IPS-NIHi11 (cell line): Measurements from ENCODE around the gene RELA.

ENCODE experiments used
- DNase-seq: peaks from one replicate; pipeline ENCODE4 v3.0.0; 2012; ENCODE audit warnings: mixed read lengths, low spot score

The RELA gene

GRCh38 chr11:65633390-65634108 is 29.2 kb downstream of the RELA start:
- no peak for DNase-seq

GRCh38 chr11:65630215-65630614 is 32.5 kb downstream of the RELA start:
- DNase-seq = no peak

GRCh38 chr11:65629579-65629978 is 33.1 kb downstream of the RELA start:
- no peak for DNase-seq

GRCh38 chr11:65627202-65627601 is 35.5 kb downstream of the RELA start:
- no peak for DNase-seq

- peak; percentile 87 for DNase-seq
Observed at GRCh38 chr11:65625628-65626342, 36.9 kb downstream of the RELA start.

- no peak for DNase-seq
Observed at GRCh38 chr11:65624931-65625627, 37.6 kb downstream of the RELA start.

DNA sequence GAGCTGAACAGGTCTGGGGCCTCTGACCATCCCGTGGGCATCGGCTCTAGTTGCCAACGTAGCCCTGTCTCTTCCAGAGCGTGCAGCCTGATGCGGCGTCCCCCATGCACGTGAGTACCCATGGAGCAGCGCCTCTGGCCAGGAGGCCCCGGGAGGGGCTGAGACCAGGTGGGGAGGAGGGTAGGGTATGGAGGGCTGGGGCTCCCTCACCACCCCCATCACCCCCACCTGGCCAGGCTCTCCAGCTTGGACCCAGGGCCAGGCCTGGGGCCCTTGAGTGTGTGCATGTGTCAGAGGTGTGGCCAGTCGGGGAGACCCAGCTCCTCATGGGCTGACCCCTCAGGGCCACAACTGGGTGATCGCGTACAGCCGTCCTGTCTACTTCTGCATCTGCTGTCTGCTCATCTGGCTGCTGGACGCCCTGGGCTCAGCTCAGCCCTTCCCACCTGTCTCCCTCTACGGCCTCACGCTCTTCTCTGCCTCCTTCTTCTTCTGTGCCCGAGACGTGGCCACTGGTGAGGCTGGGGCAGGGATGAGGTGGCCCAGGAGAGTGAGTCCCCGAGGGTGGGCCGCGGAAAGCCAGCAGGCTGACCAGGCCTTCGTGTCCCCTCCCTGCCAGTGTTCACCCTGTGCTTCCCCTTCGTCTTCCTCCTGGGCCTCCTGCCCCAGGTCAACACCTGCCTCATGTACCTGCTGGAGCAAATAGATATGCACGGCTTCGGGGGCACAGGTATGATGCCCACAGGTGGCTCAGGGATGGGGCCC is 38.7 kb downstream of the RELA start:
- DNase-seq = no peak

DNA sequence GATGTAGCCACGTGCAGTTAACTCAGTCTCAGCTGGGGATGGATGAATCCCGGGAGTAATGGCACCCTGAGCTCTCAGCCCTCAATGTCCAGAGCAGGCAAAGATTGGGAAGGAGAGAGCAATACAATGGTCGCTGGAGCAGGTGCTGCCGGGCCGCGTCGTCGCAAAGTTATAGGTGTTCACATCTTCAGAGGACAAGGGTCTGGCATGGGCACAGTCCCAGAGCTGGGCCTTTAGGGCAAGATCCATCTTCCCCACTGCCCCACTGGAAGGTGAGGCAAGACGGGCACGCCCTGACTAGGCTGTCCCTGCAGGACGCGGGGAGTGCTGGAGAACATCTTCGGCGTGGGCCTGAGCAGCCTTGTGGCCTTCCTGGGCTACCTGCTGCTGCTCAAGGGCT is 39.5 kb downstream of the RELA start:
- no peak for DNase-seq

- no peak for DNase-seq
Observed at GRCh38 chr11:65622011-65622410, 40.7 kb downstream of the RELA start.

- DNase-seq = no peak
Observed at GRCh38 chr11:65621460-65621859, 41.3 kb downstream of the RELA start.

- no peak for DNase-seq
Observed at GRCh38 chr11:65620666-65621065, 42.0 kb downstream of the RELA start.

DNA sequence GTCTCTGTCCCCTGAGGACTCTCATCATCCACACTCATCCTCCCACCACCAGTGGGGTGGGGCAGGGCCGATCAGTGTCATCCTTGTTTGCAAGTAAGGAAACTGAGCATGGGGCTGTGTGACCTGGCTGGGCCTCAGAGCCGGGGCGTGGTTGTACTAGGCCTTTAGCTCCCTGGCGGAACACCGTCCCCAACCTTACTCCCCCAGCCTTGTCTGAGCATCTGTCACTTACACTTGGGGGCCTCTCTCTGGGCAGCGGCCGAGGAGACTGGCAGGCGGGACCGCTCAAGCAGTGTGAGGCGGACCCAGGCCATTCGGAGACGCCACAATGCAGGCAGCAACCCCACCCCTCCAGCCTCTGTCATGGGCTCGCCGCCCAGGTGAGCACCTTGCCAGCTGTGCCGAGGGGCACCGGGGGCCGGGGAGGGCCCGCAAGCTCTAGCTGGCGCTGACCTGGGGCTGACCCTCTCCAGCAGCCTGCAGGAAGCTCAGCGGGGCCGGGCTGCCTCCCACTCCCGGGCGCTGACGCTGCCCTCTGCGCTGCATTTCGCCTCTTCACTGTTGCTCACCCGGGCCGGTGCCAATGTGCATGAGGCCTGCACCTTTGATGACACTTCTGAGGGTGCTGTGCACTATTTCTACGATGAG is 43.3 kb downstream of the RELA start:
- no peak for DNase-seq

- no peak for DNase-seq
Observed at GRCh38 chr11:65618763-65619162, 44.0 kb downstream of the RELA start.

DNA sequence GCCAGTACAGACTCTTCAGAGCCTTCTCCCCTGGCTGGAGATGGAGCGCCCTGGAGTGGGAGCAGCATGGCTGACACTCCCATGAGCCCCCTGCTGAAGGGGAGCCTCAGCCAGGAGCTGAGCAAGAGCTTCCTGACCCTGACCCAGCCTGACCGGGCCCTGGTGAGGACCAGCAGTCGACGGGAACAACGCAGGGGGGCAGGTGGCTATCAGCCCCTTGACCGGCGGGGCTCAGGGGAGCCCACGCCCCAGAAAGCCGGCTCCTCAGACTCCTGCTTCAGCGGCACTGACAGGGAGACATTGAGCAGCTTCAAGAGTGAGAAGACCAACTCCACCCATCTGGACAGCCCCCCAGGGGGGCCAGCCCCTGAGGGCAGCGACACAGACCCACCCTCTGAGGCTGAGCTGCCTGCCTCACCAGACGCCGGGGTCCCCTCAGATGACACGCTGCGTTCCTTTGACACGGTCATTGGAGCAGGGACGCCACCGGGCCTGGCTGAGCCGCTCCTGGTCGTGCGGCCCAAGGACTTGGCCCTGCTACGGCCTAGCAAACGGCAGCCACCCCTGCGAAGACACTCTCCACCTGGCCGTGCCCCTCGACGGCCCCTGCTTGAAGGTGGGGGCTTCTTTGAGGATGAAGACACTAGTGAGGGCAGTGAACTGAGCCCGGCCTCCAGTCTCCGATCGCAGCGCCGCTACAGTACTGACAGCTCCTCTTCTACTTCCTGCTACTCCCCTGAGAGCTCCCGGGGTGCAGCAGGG is 44.5 kb downstream of the RELA start:
- no peak for DNase-seq

- no peak for DNase-seq
Observed at GRCh38 chr11:65617136-65617850, 45.4 kb downstream of the RELA start.

- no peak for DNase-seq
Observed at GRCh38 chr11:65616575-65617001, 46.1 kb downstream of the RELA start.

- DNase-seq = peak; percentile 89
Observed at GRCh38 chr11:65615950-65616574, 46.7 kb downstream of the RELA start.

DNA sequence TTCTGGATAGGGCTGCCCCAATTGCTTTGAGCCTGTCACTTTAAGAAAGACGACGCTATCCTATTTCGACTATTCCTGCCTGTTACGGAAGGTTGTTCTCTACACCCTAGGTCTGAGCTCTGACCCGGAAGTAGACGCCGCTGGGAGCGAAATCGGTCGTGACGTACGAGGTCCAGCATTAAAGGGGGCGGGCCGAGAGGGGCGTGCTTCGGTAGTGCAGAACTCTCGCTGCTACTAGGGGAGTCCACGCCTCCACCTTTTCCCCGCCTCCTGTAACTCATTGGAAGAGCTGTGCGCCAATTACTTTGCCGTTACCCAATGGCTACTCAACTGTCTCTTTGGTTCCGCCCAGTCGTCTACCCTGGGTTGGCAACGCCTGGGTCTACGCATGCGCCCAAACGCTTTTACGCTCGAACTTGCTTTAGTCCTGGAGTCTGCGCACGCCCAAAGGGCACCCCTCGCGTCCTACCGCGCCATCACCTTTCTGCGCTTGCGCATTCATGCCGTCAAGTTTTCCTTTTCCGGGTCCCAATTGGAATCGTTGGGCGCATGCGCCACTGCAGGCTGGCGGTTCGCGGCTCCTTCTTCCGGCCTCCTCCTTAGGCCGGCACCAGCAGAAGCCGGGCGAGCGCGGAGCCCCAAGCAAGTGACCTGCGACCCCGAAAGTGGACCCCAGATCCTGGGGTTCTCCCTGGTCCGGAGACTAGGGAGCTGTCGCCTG is 47.3 kb downstream of the RELA start, which contains the start of gene PCNX3:
Gene PCNX3, plus strand, starts transcription at position 548 of the 721 bp plus-strand sequence. CDS start 536 bp downstream, outside the sequence.
- peak; percentile 99 for DNase-seq
